Thyroid gland (tissue), 4 donors: ENCODE results near the gene PLEKHM3. TPM values are rescaled to one million over a fixed set of nuclear protein-coding genes. Genes with fewer than 3 reads are reported as not detected.

Experiments used
- DNase-seq, 2 donors: peaks; one replicate each; pipeline ENCODE4 v3.0.0-alpha.2; 2019
- H3K27ac ChIP-seq, 3 donors: fragments of 200-600 bp; sonication (generic); 1 replicate in 2 of 3; 2 replicates in 1 of 3; pipeline ENCODE4 v1.5.1; 2016 to 2019; ENCODE audit warnings: mild to moderate bottlenecking in 1 of 3, moderate library complexity in 1 of 3
- H3K27me3 ChIP-seq: fragments of 200-600 bp; sonication (generic); one replicate; pipeline ENCODE4 v1.5.1; 2019
- H3K36me3 ChIP-seq, 2 donors: fragments of 200-600 bp; sonication (generic); one replicate each; pipeline ENCODE4 v1.5.1; 2016 to 2019
- H3K4me1 ChIP-seq, 2 donors: fragments of 200-600 bp; sonication (generic); one replicate each; pipeline ENCODE4 v1.5.1; 2017 to 2019
- H3K4me3 ChIP-seq, 3 donors: fragments of 200-600 bp; sonication (generic); replicated peaks in 1 of 3; 1 replicate in 2 of 3; 2 replicates in 1 of 3; pipeline ENCODE4 v1.5.1; 2016; ENCODE audit warnings: mild to moderate bottlenecking in 1 of 3
- H3K9me3 ChIP-seq: fragments of 200-600 bp; sonication (generic); one replicate; pipeline ENCODE4 v1.5.1; 2017
- CTCF ChIP-seq, 6 experiments: fragments of 200-600 bp in 3 of 6; fragments of 450-650 bp in 3 of 6; sonication (generic) in 3 of 6; IDR thresholded peaks; one replicate each; pipeline ENCODE4 v1.5.1; 2016 to 2019; ENCODE audit warnings: antibody characterized with exemption in 6 of 6, mild to moderate bottlenecking in 2 of 6, inconsistent platforms in 1 of 6, moderate library complexity in 1 of 6
- POLR2A ChIP-seq, 2 donors: fragments of 450-650 bp; IDR thresholded peaks; one replicate each; pipeline ENCODE4 v1.6.1; 2017; ENCODE audit warnings: antibody characterized with exemption in 2 of 2, mild to moderate bottlenecking in 2 of 2, moderate library complexity in 1 of 2
- WGBS, 2 donors: methylation state at CpG; one replicate each; pipeline ENCODE4 v1.1.5; 2017; 5-methylcytosine and 5-hydroxymethylcytosine counted together
- intact Hi-C: fragments of 100-400 bp; cut with DNase I; formaldehyde crosslinking; loops from one replicate; pipeline ENCODE4 v1.15.1; 2023
- total RNA-seq, 4 donors: library from RNA; depleted of rRNA; stranded (reverse); fragments of >200 nt; gene quantifications; one replicate each; pipeline ENCODE4 v1.2.3, GENCODE V29; 2016

Gene PLEKHM3
- total RNA-seq, 4 donors from 2014 or later = 42.2 to 53.0 (median 44.5) TPM

GRCh38 chr2:208057108-208057507 is 31.8 kb upstream of the PLEKHM3 start:
- no peak overlapping the region for H3K4me3 ChIP-seq
- DNase-seq = no peak
- TF ChIP-seq CTCF (IDR thresholded peaks at IDR 0.05) (no peak), POLR2A (IDR thresholded peaks at IDR 0.05) (no peak)
- intact Hi-C loops = no loop called here
- WGBS, 2 donors = 93 to 96% methylated on average over 1 of the region's 1 CpG
- H3K27me3 ChIP-seq = no peaks in the 10 kb centered on the region
- H3K9me3 ChIP-seq = no peaks in the 10 kb centered on the region
- H3K36me3 ChIP-seq = no peaks in the 10 kb centered on the region
- H3K4me1 ChIP-seq = no peaks in the 10 kb centered on the region
- H3K27ac ChIP-seq = no peak overlapping the region

GRCh38 chr2:208049441-208049840 is 24.1 kb upstream of the PLEKHM3 start:
- DNase-seq = no peak
- Histone ChIP-seq H3K36me3 (no peaks in the 10 kb centered on the region), H3K9me3 (no peaks in the 10 kb centered on the region), H3K4me3 (no peak overlapping the region), H3K27ac (no peak overlapping the region), H3K4me1 (peaks cover 2 to 5% of the 10 kb centered on the region in 2 donors), H3K27me3 (no peaks in the 10 kb centered on the region)
- TF ChIP-seq POLR2A (IDR thresholded peaks at IDR 0.05) (no peak), CTCF (IDR thresholded peaks at IDR 0.05) (no peak)
- 70 to 81% methylated on average over 2 of the region's 2 CpGs for WGBS, 2 donors
- intact Hi-C loops = loop anchor here (10.0 kb wide), 1 partner anchor 425 kb away; the partner anchor contains the start of gene METTL21A

GRCh38 chr2:208049006-208049405 is 23.7 kb upstream of the PLEKHM3 start:
- Histone ChIP-seq H3K36me3 (no peaks in the 10 kb centered on the region), H3K27ac (no peak overlapping the region), H3K9me3 (no peaks in the 10 kb centered on the region), H3K4me3 (no peak overlapping the region), H3K27me3 (no peaks in the 10 kb centered on the region), H3K4me1 (peaks cover 6 to 10% of the 10 kb centered on the region in 2 donors)
- DNase-seq = no peak
- TF ChIP-seq CTCF (IDR thresholded peaks at IDR 0.05) (no peak), POLR2A (IDR thresholded peaks at IDR 0.05) (no peak)
- intact Hi-C loops = loop anchor here (10.0 kb wide), 1 partner anchor 424 kb away; the partner anchor contains the start of gene METTL21A
- 95% methylated on average over 4 of the region's 4 CpGs for WGBS, 2 donors

GRCh38 chr2:208047840-208048239 is 22.5 kb upstream of the PLEKHM3 start:
- WGBS, 2 donors = 41 to 48% methylated on average over 3 of the region's 3 CpGs
- peaks cover 6 to 10% of the 10 kb centered on the region in 2 donors for H3K4me1 ChIP-seq
- DNase-seq = no peak
- H3K4me3 ChIP-seq = no peak overlapping the region
- intact Hi-C loops = loop anchor here (10.0 kb wide), 1 partner anchor 423 kb away; the partner anchor contains the start of gene METTL21A
- TF ChIP-seq CTCF (IDR thresholded peaks at IDR 0.05) (no peak), POLR2A (IDR thresholded peaks at IDR 0.05) (no peak)
- no peaks in the 10 kb centered on the region for H3K27me3 ChIP-seq
- peak overlapping the region in 1 of 3 donors; percentile 24 for H3K27ac ChIP-seq
- H3K36me3 ChIP-seq = no peaks in the 10 kb centered on the region
- no peaks in the 10 kb centered on the region for H3K9me3 ChIP-seq

GRCh38 chr2:208046686-208047085 is 21.4 kb upstream of the PLEKHM3 start:
- peak overlapping the region in 1 of 3 donors; percentile 24 for H3K27ac ChIP-seq
- no peaks in the 10 kb centered on the region for H3K27me3 ChIP-seq
- H3K9me3 ChIP-seq = no peaks in the 10 kb centered on the region
- no peak for DNase-seq
- intact Hi-C loops = loop anchor here (10.0 kb wide), 1 partner anchor 422 kb away; the partner anchor contains the start of gene METTL21A
- WGBS, 2 donors = 96% methylated on average over 4 of the region's 4 CpGs
- H3K4me3 ChIP-seq = no peak overlapping the region
- H3K4me1 ChIP-seq = peaks cover 6 to 10% of the 10 kb centered on the region in 2 donors
- TF ChIP-seq CTCF (IDR thresholded peaks at IDR 0.05) (no peak), POLR2A (IDR thresholded peaks at IDR 0.05) (no peak)
- H3K36me3 ChIP-seq = no peaks in the 10 kb centered on the region
